ENCODE data around the gene OSMR.
"Not testable (repeated sequence)": the region's sequence is repeated elsewhere in the genome, so short reads cannot be mapped to it uniquely, and the experiment has no call there.

The OSMR gene

GRCh38 chr5:38858839-38859238, 13.0 kb downstream of the OSMR start:
- peaks cover 4% of the 10 kb centered on the region for H3K27me3 Mint-ChIP-seq (ENCODE audit: low read depth, poor library complexity)

DNA sequence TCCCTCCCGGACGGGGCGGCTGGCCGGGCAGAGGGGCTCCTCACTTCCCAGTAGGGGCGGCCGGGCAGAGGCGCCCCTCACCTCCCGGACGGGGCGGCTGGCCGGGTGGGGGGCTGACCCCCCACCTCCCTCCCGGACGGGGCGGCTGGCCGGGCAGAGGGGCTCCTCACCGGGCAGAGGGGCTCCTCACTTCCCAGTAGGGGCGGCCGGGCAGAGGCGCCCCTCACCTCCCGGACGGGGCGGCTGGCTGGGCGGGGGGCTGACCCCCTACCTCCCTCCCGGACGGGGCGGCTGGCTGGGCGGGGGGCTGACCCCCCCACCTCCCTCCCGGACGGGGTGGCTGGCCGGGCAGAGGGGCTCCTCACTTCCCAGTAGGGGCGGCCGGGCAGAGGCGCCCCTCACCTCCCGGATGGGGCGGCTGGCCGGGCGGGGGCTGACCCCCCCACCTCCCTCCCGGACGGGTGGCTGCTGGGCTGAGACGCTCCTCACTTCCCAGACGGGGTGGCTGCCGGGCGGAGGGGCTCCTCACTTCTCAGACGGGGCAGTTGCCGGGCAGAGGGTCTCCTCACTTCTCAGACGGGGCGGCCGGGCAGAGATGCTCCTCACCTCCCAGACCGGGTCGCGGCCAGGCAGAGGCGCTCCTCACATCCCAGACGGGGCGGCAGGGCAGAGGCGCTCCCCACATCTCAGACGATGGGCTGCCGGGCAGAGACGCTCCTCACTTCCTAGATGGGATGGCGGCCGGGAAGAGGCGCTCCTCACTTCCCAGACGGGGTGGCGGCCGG, 16.4 kb downstream of the OSMR start:
- not testable (repeated sequence) for H3K4me3 Mint-ChIP-seq; H3K27me3 Mint-ChIP-seq (ENCODE audit: low read depth, poor library complexity); H3K27ac Mint-ChIP-seq; DNase-seq; H3K4me1 Mint-ChIP-seq
- Mint-ChIP-seq H3K9me3 (peaks cover 64% of the 10 kb centered on the region), H3K36me3 (ENCODE audit: low read depth) (peaks cover 20% of the 10 kb centered on the region)

More at GRCh38 chr5:38858839-38859238, 13.0 kb downstream of the OSMR start:
- Mint-ChIP-seq H3K4me1 (peaks cover 9% of the 10 kb centered on the region), H3K4me3 (no peak overlapping the region), H3K9me3 (peaks cover 47% of the 10 kb centered on the region), H3K27ac (no peak overlapping the region), H3K36me3 (ENCODE audit: low read depth) (peaks cover 15% of the 10 kb centered on the region)
- TF ChIP-seq, protein P1, sequence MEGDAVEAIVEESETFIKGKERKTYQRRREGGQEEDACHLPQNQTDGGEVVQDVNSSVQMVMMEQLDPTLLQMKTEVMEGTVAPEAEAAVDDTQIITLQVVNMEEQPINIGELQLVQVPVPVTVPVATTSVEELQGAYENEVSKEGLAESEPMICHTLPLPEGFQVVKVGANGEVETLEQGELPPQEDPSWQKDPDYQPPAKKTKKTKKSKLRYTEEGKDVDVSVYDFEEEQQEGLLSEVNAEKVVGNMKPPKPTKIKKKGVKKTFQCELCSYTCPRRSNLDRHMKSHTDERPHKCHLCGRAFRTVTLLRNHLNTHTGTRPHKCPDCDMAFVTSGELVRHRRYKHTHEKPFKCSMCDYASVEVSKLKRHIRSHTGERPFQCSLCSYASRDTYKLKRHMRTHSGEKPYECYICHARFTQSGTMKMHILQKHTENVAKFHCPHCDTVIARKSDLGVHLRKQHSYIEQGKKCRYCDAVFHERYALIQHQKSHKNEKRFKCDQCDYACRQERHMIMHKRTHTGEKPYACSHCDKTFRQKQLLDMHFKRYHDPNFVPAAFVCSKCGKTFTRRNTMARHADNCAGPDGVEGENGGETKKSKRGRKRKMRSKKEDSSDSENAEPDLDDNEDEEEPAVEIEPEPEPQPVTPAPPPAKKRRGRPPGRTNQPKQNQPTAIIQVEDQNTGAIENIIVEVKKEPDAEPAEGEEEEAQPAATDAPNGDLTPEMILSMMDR (IDR thresholded peaks at IDR 0.05): no peak
- DNase-seq: no peak

- H3K4me1 Mint-ChIP-seq: peaks cover 11% of the 10 kb centered on the region
- H3K27me3 Mint-ChIP-seq (ENCODE audit: low read depth, poor library complexity): no peaks in the 10 kb centered on the region
- no peak overlapping the region for H3K27ac Mint-ChIP-seq
- TF ChIP-seq, protein P1 (IDR thresholded peaks at IDR 0.05): no peak
- H3K4me3 Mint-ChIP-seq: no peak overlapping the region
- peaks cover 17% of the 10 kb centered on the region for H3K36me3 Mint-ChIP-seq (ENCODE audit: low read depth)
- DNase-seq: no peak
- peaks cover 40% of the 10 kb centered on the region for H3K9me3 Mint-ChIP-seq
These were observed 20.7 kb downstream of the OSMR start for GRCh38 chr5:38866362-38867031.

GRCh38 chr5:38867032-38867398, 21.2 kb downstream of the OSMR start:
- Mint-ChIP-seq H3K27ac (no peak overlapping the region), H3K36me3 (ENCODE audit: low read depth) (peaks cover 17% of the 10 kb centered on the region), H3K27me3 (ENCODE audit: low read depth, poor library complexity) (no peaks in the 10 kb centered on the region), H3K4me1 (peaks cover 12% of the 10 kb centered on the region), H3K4me3 (no peak overlapping the region), H3K9me3 (peaks cover 40% of the 10 kb centered on the region)
- TF ChIP-seq, protein P1 (IDR thresholded peaks at IDR 0.05): no peak
- DNase-seq: no peak

DNA sequence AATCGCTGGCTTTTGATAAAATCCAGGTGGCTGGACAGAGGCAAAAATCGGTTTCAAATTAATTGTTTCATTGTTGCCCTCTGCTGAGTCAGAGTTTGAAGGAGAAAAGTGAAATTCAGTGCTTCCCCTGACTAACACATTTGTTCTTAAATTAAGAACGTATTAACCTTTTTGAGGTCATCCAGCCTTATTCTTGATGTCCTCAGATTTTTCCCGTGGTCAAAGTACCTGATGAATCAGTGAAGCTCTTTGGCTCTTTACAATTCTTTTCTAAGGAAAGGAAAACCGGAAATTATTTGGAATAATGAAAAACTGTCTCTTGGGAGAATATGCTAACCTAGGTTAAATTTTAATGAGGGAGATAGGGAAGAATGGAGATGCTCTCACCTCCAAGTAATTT, 21.6 kb downstream of the OSMR start:
- no peak for DNase-seq
- Mint-ChIP-seq H3K27me3 (ENCODE audit: low read depth, poor library complexity) (no peaks in the 10 kb centered on the region), H3K4me3 (no peak overlapping the region), H3K4me1 (peaks cover 12% of the 10 kb centered on the region), H3K27ac (no peak overlapping the region), H3K36me3 (ENCODE audit: low read depth) (peaks cover 17% of the 10 kb centered on the region), H3K9me3 (peaks cover 39% of the 10 kb centered on the region)
- TF ChIP-seq, protein P1 (IDR thresholded peaks at IDR 0.05): no peak

- Mint-ChIP-seq H3K9me3 (peaks cover 8% of the 10 kb centered on the region), H3K4me1 (peaks cover 12% of the 10 kb centered on the region), H3K27ac (peak overlapping the region; percentile 34), H3K4me3 (no peak overlapping the region), H3K27me3 (ENCODE audit: low read depth, poor library complexity) (no peaks in the 10 kb centered on the region), H3K36me3 (ENCODE audit: low read depth) (peaks cover 8% of the 10 kb centered on the region)
- TF ChIP-seq, protein P1 (IDR thresholded peaks at IDR 0.05): no peak
- no peak for DNase-seq
These were observed 24.8 kb downstream of the OSMR start for GRCh38 chr5:38870595-38870994.
